NB4 (cell line): ENCODE measurements around the gene SCN3A.

Source experiments
- DNase-seq: peaks from one replicate; pipeline ENCODE4 v3.0.0; 2010; ENCODE audit warnings: low read depth
- H3K4me3 ChIP-seq: one replicate; pipeline ENCODE4 v1.5.1; 2011; ENCODE audit warnings: mild to moderate bottlenecking, low read depth, low read length, moderate library complexity
- MYC ChIP-seq: IDR thresholded peaks from 2 replicates; pipeline ENCODE4 v1.6.1; 2011; ENCODE audit warnings: low read depth, low read length
- POLR2A ChIP-seq: IDR thresholded peaks from 2 replicates; pipeline ENCODE4 v1.6.1; 2011; ENCODE audit warnings: mild to moderate bottlenecking; ENCODE audit not compliant: insufficient read length; ENCODE audit errors: extremely low read depth
- TF ChIP-seq, protein P1 (sequence below): IDR thresholded peaks from 2 replicates; pipeline ENCODE4 v1.6.1; 2011; ENCODE audit warnings: low read depth, low read length
- TF ChIP-seq, protein P2 (sequence below): IDR thresholded peaks from one replicate; pipeline ENCODE4 v1.5.1; 2012; ENCODE audit warnings: low read depth, low read length

SCN3A gene

DNA sequence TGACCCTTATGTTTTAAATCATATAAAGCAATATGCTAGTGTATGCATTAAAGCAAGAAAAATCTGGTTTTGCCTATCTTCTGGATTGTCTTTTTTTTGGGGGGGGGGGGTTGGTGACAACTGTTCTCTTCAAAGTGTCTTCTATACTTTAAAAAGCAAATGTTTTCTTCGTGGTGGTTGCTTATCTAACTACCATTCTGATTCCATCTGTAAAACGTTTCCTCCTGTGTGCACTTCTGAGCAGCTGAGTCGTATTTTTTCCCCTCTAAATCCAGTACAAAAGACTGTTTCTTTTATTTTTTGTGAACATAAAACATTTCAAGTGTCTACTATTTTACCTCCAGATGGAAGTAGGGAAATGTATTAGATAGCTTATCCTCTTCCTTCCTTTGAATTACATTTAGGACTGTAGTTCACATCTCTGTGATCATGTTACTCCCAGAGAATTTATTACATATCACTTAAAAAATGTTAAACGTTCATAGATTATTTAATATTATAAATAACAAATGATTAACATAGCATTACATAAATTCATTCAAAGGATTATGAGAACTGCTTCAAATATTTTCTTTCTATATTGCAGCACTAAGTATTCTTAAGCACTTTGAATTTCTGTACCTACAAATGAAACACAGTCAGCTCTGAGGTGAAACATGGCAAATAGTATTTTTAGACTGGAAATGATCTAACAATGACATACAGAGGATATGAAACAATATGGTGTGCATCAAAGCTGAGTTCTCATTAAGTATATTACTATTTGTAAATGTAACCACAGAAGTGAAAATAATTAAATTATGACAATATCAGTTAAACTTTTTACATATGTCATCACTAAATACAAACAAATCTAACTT, 56.4 kb downstream of the SCN3A start:
- DNase-seq: no peak
- H3K4me3 ChIP-seq: no peak overlapping the region
- TF ChIP-seq, protein P1, sequence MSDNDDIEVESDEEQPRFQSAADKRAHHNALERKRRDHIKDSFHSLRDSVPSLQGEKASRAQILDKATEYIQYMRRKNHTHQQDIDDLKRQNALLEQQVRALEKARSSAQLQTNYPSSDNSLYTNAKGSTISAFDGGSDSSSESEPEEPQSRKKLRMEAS: no peak
- TF ChIP-seq, protein P2, sequence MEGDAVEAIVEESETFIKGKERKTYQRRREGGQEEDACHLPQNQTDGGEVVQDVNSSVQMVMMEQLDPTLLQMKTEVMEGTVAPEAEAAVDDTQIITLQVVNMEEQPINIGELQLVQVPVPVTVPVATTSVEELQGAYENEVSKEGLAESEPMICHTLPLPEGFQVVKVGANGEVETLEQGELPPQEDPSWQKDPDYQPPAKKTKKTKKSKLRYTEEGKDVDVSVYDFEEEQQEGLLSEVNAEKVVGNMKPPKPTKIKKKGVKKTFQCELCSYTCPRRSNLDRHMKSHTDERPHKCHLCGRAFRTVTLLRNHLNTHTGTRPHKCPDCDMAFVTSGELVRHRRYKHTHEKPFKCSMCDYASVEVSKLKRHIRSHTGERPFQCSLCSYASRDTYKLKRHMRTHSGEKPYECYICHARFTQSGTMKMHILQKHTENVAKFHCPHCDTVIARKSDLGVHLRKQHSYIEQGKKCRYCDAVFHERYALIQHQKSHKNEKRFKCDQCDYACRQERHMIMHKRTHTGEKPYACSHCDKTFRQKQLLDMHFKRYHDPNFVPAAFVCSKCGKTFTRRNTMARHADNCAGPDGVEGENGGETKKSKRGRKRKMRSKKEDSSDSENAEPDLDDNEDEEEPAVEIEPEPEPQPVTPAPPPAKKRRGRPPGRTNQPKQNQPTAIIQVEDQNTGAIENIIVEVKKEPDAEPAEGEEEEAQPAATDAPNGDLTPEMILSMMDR: no peak
- TF ChIP-seq MYC: no peak

DNA sequence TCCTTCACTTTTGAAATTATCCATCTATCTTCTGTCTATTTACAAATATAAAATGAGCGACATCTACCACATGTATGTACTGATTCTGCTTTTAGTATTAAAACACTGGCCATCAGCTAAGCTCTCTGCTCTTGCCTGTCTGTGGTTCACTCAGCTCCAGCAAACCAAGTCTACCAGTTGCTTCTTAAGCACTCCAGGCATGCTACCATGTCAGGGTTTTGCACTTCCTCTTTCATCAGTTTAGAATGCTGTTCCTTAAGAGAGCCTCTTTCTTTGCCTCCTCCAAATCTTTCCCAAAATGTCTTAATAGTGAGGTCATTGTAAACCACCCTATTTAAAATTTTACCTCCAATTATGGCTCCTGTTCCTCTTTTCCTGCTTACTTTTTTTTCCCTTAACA, 59.5 kb downstream of the SCN3A start:
- DNase-seq: peak; percentile 30
- TF ChIP-seq MYC (no peak), POLR2A (no peak)
- TF ChIP-seq, protein P1: no peak
- H3K4me3 ChIP-seq: no peak overlapping the region

DNA sequence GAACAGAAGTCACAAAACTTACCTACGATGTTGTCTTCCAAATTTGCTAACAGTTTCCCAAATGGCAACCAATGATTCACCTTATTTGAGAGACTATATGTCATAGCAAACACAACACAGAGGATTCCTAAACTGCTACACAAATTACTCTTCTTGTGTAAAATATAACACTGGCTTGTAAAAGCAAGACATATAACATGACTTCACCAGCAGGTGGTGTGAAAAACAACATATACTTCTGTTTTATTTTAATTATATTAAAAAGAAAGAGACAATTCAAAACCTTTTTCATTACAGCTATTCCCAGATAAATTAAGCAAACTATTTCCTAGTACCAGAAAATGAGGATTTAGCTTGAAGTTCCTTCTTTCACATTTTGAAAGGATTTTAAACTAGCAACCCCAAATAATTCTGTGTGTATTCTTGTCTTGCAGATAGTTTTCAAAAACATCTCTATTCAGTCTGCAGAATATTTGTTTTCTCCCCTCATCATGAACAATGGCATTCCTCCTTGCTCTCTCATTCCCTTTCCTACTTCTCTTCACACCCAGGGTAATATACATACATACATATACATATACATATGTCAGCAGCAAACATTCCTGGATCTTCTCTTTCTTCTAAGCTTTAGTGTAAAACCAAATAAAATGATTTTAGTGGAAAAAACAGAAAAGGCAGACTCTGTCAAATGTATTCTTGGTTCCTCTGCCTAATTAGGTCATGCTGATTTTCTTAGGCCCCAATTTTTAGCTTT, 62.1 kb downstream of the SCN3A start:
- DNase-seq: no peak
- TF ChIP-seq POLR2A (no peak), MYC (no peak)
- TF ChIP-seq, protein P2: no peak
- TF ChIP-seq, protein P1: no peak
- no peak overlapping the region for H3K4me3 ChIP-seq

DNA sequence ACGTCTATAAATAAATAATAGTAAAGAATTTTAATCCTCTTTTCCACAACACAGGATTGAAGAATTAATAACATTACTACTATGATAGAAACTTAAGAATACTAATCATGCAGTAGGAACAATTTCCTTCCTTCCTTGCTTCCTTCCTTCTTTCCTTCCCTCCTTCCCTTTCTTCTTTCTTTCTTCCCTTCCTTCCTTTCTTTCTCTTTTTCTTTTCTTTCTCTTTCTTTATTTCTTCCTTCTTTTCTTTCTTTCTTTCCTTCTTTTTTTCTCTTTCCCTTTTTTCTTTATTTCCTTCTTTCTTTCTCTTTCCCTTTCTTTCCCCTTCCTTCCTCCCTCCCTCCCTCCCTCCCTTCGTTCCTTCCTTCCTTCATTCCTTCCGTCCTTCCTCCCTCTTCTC, 77.6 kb downstream of the SCN3A start:
- DNase-seq: no peak
- no peak for TF ChIP-seq POLR2A
- TF ChIP-seq, protein P1: no peak
- no peak for TF ChIP-seq MYC
- TF ChIP-seq, protein P2: no peak
- no peak overlapping the region for H3K4me3 ChIP-seq

DNA sequence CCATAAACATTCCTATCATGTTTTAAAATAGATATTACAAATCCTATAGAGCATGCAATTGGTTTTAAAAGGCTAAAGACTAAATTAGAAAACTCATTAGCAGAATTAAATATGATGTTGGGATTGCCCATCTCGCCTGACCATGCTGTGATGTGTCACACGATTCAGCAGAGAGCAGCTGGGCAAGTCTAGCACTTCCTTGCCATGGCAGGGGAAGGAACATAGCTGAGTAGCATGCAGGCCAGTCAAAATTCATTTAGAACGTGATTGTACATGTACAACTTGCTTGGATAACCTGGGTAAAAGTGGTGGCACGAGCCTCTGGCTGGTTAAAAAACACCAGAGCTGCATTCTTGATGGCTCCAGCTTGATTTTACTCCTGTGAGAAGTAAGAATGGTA, 81.3 kb downstream of the SCN3A start:
- DNase-seq: no peak
- no peak overlapping the region for H3K4me3 ChIP-seq
- TF ChIP-seq, protein P1: no peak
- TF ChIP-seq MYC (no peak), POLR2A (no peak)
- TF ChIP-seq, protein P2: no peak
